Measurements from ENCODE around the gene PER2.

PER2 gene

DNA sequence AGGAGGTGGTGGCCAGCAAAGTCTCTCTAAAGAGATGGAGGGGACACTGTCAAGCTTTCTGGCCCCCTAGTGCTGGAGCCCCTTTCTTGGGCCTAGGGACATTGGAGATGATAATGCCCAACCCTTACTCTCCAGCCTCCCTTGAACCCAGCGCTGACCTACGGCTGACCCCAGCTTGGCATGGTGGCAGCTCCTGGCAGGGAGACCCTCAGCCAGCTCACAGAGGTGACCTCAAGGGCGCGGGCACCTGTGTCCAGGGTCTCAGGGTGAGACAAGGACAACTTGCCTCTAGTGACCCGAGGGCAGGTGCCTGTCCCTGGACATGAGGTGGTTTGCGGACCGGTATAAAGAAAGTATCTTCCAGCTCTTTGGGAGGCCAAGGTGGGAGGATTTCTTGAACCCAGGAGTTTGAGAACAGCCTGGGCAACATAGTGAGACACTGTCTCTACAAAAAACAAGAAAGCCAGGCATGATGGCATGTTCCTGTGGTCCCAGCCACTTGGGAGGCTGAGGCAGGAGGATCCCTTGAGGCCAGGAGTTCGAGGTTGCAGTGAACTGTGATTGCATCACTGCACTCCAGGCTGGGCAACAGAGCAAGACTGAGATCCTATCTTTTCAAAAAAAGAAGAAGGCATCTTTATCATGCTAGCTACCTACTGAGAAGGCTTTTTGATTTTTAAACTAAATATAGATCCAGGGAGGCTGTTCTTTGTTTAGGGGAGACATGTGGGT is 3.3 kb upstream of the PER2 start:
- H3K4me3 ChIP-seq (ENCODE audit: low read depth, low read length): no peak overlapping the region

GRCh38 chr2:238290715-238291549 is 2.5 kb upstream of the PER2 start:
- no peak for DNase-seq (ENCODE audit: low read depth)
- H3K4me3 ChIP-seq (ENCODE audit: low read depth, low read length): no peak overlapping the region
- TF ChIP-seq, protein P1, sequence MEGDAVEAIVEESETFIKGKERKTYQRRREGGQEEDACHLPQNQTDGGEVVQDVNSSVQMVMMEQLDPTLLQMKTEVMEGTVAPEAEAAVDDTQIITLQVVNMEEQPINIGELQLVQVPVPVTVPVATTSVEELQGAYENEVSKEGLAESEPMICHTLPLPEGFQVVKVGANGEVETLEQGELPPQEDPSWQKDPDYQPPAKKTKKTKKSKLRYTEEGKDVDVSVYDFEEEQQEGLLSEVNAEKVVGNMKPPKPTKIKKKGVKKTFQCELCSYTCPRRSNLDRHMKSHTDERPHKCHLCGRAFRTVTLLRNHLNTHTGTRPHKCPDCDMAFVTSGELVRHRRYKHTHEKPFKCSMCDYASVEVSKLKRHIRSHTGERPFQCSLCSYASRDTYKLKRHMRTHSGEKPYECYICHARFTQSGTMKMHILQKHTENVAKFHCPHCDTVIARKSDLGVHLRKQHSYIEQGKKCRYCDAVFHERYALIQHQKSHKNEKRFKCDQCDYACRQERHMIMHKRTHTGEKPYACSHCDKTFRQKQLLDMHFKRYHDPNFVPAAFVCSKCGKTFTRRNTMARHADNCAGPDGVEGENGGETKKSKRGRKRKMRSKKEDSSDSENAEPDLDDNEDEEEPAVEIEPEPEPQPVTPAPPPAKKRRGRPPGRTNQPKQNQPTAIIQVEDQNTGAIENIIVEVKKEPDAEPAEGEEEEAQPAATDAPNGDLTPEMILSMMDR (IDR thresholded peaks at IDR 0.05; ENCODE audit: low read depth, low read length, missing control alignments): no peak

More for the DNA sequence above, 3.3 kb upstream of the PER2 start:
- DNase-seq (ENCODE audit: low read depth): no peak
- TF ChIP-seq, protein P1 (IDR thresholded peaks at IDR 0.05; ENCODE audit: low read depth, low read length, missing control alignments): no peak

DNA sequence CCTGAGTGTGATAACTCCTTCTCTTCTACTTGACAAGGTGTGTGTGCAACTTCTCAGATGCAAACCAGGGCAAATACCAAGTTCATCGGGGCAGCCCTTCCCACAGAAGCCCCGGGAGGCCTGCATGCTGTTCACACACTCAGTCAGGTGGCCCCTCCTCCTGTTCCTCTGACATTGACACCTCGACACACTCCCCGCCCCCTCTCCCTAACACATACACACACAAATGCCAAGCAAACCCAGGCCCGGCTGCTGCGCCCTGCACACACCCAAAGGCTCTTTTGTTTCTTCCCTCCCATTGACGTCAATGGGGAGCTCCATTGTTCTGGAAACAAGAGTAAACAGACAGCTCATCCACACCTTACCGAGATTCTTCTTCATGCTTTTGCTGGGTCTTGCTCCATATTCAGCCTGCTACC is 1.7 kb upstream of the PER2 start:
- no peak overlapping the region for H3K4me3 ChIP-seq (ENCODE audit: low read depth, low read length)
- TF ChIP-seq, protein P1 (IDR thresholded peaks at IDR 0.05; ENCODE audit: low read depth, low read length, missing control alignments): no peak
- DNase-seq (ENCODE audit: low read depth): no peak

GRCh38 chr2:238289574-238289973 is 1.2 kb upstream of the PER2 start:
- H3K4me3 ChIP-seq (ENCODE audit: low read depth, low read length): peak overlapping the region; percentile 85
- TF ChIP-seq, protein P1 (IDR thresholded peaks at IDR 0.05; ENCODE audit: low read depth, low read length, missing control alignments): no peak
- DNase-seq (ENCODE audit: low read depth): no peak

GRCh38 chr2:238288650-238289573 is 502 bp upstream of the PER2 start:
- DNase-seq (ENCODE audit: low read depth): peak; percentile 98
- TF ChIP-seq, protein P1 (IDR thresholded peaks at IDR 0.05; ENCODE audit: low read depth, low read length, missing control alignments): peak; percentile 33
- H3K4me3 ChIP-seq (ENCODE audit: low read depth, low read length): peak overlapping the region; percentile 85

DNA sequence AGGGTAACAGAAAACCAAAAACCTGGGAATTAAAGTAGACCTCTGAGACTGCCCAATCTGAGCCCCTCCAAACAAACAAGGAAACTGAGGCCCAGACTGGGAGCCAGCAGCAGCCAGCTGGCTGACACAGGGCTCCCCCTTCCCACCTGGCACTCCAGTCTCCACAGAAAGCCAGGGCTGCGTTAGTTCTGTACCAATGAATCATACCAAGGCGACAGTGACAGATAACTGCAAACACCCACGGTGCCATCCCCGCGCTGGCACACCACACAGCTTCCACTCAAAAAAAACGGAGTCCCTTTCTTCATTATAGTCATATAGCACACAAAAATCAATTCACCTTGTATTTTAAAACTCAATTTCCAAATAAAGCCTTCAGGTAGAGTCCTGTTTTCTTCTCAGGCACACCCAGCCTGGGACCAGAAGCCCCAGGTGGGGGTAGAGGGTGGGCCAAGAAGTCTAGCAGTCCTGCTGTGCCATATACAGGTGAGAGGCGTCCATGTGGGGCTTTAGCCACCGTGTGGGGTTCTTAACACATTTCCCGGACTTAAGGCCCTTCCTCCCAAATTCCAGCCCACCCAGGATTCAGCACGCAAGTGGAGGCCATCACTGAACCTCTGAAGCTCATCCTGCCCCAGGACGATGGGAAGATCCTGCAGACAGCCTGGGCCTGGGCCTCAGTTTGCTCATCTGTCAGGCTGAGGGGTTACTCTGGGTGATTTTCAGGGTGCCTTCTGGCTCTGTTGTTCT is 1.2 kb downstream of the PER2 start:
- peak overlapping the region; percentile 85 for H3K4me3 ChIP-seq (ENCODE audit: low read depth, low read length)
- no peak for DNase-seq (ENCODE audit: low read depth)
- TF ChIP-seq, protein P1 (IDR thresholded peaks at IDR 0.05; ENCODE audit: low read depth, low read length, missing control alignments): no peak

All from GM12864 (cell line).